ENCODE measurements around the gene TTC39B.

Gene TTC39B

DNA sequence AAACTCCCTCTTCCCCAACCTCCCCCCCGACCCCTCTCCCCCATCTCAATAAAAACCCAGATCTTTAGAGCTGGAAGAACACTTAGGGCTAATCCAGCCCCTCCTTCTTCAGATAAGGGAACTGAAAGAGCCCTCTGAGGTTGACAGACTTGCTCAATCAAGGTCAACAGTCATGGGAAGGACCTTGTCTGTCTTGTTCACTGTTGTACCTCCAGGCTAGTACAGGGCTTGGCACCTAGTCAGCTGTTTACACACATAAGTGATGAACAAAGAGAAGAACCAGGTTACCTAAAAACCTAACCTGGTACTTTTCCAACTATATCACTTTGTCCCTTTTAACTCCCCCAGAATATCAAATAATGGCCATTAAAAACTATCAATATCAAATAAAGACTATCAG is 2.4 kb downstream of the TTC39B start:
- no peak for DNase-seq (ENCODE audit: low read depth in 3 of 3)

- DNase-seq (ENCODE audit: low read depth in 3 of 3): no peak
Observed at GRCh38 chr9:15300218-15300617, 6.8 kb downstream of the TTC39B start.

DNA sequence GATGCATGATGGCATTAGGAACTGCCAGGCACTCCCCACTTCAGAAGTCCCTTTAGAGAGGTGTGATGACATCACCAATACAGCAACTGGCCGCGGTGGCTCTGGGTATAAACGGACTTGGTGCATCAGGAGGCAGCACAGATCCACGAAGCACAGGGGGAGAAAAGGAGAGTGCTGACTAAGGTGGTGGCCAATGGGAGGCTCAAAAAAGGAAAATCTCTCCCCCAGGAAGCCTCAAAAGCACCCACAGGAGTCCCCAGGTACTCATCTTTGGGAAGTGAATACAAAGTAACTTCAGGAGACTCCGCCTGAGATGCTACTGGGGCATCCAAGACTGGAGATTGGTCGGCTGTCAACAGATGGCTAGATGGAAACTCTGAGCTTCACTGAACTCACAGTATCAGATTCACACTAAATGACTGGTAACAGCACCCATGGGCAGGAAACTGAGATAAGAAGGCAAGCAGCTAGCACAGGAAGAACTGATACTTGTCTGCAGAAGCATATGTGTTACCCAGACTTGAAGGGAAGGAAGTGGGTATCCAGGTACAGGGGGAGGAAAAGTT is 7.6 kb downstream of the TTC39B start:
- peak; percentile 30 to 55 (median 46) for DNase-seq (ENCODE audit: low read depth in 3 of 3)

- no peak for DNase-seq (ENCODE audit: low read depth in 3 of 3)
Observed at GRCh38 chr9:15298362-15298761, 8.7 kb downstream of the TTC39B start.

DNA sequence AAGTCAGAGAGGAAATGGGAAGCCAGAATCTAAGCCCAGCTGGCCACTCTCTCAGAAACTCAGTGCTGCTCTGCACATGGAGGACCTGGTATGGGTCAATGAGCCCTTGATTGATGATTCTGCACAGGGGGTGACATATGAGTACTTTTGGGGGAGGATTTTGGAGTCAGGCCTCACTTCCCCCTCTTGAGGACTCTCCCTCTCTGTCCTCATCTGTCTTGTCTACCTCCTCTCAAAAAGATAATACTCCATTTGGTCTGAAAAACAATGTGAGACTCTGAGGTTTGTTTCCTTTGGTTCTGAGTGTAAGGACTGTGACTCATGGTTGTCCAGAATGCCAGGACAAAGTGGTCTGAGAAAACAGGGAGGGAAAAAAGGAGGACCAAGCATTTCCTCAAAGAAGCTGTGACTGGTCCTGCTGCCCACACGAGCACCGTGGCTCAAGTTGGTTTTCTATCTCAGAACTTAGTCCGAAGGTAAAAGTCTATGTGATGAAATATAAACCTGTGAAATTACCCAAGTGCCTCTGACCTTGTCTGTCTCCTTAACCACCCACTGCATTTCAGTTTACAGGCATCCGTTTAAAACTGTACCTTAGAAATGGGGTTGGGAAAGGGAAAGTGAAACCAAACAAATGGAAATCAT is 11.1 kb downstream of the TTC39B start:
- no peak for DNase-seq (ENCODE audit: low read depth in 3 of 3)

GRCh38 chr9:15294604-15295003 is 12.4 kb downstream of the TTC39B start:
- DNase-seq (ENCODE audit: low read depth in 3 of 3): no peak

DNA sequence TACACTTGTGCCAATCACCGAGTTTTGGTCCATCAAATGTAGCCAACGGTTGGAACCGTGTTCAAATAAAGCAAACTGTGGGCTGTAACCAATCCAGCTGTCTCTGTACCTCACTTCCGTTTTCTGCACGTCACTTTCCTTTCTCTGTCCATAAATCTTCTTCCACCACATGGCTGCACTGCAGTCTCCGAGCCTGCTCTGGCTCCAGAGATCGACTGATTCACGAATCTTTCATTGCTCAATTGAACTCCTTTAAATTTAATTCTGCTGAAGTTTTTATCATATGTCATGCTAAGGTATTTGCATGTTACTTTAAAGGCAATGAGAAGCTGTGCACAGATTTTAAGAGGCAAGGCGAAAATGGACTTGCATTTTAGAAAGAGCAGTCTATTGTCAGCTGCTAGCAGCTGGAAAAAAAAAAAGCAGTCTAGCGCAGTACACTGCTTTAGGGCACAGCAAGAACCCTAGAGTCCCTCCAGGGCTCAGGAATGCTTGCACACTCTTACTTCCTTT is 13.2 kb downstream of the TTC39B start:
- no peak for DNase-seq (ENCODE audit: low read depth in 3 of 3)

GRCh38 chr9:15293084-15293483 is 13.9 kb downstream of the TTC39B start:
- no peak for DNase-seq (ENCODE audit: low read depth in 3 of 3)

DNA sequence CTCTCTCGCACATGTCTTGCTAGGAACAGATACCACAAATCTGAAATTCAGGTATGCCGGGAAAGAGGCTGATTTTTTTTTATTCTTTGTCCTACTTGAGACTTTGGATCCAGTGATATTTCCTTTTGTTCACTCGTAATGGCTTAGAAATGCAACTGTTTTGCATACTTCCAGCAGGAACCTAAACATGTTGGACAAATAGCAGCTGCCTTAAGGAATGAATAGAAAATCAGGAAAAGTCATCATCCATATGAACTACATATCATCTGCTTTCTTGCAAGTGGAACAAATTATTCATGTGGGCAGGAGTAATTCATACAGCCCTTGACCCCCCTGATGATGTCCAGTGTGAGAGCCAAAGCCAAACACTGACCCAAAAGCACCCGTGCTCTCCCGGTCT is 17.4 kb downstream of the TTC39B start:
- DNase-seq (ENCODE audit: low read depth in 3 of 3): no peak

DNA sequence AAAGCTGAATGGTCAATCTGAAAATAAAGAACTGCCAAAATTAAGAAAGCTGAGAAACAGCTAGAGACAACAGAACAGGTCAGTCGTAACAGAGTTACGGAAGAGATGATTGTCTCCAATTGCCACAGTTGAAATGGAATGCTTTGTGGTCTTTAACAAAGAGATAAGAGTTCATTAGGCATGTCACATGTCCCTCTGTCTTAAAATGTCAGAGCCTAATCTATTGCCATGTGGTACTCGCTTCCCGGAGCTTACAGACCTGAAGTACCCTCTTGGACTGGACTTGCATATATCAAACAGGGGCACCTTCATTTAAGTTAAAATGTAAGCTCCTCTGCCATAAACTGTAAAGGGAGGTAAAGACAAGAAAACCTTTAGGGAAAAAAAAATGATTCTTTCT is 19.7 kb downstream of the TTC39B start:
- no peak for DNase-seq (ENCODE audit: low read depth in 3 of 3)

DNA sequence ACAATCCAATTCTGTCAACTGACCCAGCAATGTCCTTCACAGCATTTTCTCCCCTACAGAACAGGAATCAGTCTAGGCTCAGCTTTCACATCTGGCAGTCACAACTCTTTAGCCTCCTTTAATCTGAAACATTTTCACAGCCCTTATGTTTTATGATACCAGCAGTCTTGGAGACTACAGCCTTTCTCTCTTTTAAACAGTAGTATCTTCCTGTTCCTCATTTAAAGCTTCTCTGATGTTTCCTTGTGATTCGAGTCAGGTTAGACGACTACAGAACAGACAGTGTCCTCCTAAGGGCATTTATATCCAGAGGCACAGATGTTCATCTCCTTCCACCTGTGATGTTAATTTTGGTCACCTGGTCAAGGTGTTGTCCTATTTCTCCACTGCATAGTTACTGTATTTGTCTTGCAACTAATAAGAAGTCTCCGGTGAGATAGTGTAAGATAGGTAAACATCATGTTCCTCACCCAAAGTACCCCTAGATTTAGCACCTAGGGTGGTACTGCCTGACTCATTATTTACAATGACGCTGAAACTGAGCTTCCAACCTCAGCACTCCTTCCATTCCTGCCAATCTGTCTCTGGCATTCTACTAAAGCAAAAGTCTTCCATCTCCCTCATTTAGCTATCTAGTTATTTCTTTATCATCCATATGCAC is 20.7 kb downstream of the TTC39B start:
- no peak for DNase-seq (ENCODE audit: low read depth in 3 of 3)

DNA sequence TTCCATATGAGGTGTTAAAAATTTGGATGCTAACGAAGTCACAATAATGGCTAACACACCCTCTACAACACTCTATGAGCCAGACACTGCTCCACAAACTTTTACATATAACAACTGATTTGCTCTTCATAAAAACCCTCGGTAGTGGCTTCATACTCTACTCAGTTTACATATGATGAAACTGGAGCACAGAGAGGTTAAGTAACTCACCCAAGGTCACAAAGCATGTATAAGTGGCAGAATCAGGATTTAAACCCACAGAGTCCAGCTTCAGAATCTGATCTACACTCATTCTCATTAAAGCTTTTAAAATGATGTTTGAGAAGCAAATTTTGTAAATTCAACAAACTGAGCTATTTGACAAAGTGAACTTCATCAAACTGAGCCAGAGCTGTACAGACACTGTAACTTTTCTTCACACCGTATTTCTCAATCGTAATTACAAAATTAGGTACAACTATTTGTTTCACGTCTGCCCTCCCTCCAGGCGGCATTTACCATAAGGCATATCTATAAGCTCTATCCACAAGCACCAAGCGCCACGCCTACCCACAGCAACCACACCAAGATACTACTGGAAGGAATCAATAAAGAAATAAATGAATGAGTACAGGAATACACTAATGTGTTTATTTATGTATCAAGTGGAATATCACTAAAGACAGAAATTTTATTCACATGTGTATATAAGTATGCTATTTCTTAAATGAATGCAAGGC is 24.3 kb downstream of the TTC39B start:
- DNase-seq (ENCODE audit: low read depth in 3 of 3): no peak

DNA sequence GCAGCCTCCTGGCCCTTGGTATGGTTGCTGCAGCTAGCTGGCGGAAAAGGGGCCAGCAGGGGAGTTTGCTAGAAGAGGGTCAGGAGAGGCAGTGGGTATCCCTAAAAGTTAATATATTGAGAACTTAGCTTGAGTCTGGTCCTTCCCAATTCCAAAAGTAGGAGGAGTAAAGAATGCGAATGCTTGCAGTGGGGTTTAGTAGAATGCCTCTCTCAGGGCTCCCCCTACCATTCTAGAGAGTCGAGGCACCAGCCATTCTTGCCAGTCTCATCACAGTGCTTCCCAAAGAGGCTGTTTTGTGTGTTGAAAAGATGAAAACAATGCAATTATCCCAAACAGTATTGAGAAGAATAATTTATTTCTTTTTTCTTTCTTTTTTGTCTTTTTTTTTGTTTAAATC is 26.4 kb downstream of the TTC39B start:
- DNase-seq (ENCODE audit: low read depth in 3 of 3): no peak

DNA sequence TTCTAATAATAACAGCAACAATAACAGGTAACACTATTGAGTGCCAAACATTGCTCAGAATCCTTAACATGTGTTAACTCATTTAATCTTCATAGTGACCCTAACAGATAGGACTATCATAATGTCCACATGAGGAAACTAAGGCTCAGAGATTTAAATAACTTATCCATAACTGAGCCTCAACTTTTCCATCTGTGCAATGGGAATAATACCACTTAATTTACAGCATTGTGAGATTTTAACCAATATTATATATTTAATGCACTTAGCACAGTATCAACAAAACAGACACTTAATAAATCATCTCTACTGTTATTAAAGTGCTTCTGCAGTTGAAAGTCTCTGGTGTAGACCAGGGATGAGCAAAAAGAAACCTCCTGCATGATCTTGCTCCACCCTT is 28.2 kb downstream of the TTC39B start:
- DNase-seq (ENCODE audit: low read depth in 3 of 3): no peak

DNA sequence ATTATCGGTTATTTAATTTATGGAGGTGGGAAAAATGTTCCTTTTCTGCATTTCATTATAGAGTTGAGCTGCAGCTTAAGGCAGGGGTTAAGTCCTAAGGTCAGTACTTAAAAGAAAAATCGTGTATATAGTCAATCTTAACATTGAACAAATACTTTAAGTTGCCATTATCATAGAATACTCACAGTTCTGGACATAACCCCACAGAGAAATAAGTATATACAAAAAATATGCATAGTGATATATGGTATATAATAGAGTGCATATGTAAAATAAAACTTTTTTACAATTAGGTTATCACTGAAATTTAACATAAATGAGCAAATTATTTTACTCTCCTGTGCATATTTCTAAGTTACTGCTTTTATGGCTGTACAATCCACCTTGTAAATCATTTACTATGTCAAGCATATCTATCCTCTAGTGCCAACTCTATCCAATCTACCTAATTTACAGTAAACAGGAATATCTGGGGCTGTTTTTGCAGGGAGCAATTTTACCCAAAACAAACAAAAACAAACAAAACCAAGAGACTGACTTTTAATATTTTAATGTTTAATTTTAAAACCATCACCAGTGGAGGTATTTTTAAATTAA is 28.8 kb downstream of the TTC39B start:
- DNase-seq (ENCODE audit: low read depth in 3 of 3): no peak

DNA sequence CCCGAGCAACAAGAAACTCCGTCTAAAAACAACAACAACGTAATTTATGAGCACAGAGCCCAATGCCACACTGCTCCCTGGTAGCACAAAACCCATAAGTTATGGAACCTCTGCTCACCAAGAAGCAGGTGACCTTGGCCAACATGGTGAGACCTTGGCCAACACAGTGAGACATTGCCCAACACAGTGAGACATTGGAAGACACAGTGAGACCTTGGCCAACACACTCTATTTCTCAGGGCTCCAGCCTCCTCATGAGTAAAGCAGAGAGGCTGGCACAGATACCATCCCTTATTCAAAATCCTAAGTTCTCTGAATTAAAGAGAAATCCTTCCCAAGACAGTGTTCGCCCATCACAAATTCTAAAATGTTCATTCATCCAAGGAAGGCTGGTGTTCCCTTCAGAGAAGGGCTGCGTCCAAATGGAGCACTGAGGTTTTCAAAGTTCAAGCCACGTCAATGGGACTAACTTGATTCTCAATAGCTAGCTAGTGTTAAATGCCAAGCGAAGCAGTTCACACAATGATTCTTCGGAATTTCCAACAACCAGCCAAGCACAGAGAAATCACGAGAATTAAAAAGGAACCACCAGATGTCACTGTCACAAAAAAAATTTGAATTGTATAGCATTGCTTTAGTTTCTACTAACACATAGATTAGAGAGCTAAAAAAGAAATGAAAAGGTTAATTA is 29.5 kb downstream of the TTC39B start:
- no peak for DNase-seq (ENCODE audit: low read depth in 3 of 3)

DNA sequence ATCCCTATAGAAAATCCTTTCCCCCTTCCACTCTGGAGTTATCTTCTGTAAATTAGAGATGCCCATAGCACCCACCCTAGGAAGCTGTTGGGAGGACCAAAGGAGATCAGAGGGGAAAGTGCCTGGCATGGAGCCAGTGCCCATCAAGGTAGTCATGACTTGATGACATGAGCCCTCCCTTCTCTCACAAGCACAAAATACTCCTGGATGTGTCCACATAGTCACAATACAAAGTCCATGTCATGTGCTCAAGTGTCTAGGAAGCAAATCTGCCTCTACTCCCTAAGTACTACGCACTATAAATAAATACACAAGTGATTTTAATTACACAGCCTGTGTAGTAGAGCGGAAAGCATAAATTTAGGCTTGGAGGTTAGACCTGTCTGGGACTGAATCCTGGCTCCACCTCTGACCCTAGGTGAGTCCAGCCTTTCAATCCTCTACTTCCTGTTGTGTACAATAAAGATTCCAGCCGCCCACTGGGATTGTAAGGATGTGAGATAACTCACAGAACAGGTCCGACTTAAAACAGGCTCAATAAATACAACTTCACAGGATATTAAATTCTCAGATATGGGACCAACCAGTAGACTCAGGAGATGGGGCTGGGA is 30.6 kb downstream of the TTC39B start:
- no peak for DNase-seq (ENCODE audit: low read depth in 3 of 3)

DNA sequence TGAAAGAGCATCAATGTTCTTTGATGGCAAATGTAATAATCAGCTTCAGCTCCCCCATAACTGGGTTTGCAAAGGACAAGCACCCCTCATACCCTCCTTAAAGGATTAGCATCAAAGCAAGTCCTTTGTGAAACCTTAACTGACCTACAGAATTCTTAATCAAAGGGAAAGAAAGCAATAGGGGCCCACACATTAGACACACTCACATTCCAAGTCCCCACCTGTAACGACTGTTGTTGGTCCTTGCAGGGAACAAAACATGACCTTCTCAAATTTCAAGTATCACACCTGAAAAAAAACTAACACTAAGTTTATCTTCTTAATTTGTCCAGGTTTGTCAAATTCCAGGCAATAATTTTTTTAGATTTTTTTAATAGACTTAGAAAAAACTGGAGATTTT is 32.6 kb downstream of the TTC39B start:
- DNase-seq (ENCODE audit: low read depth in 3 of 3): no peak

DNA sequence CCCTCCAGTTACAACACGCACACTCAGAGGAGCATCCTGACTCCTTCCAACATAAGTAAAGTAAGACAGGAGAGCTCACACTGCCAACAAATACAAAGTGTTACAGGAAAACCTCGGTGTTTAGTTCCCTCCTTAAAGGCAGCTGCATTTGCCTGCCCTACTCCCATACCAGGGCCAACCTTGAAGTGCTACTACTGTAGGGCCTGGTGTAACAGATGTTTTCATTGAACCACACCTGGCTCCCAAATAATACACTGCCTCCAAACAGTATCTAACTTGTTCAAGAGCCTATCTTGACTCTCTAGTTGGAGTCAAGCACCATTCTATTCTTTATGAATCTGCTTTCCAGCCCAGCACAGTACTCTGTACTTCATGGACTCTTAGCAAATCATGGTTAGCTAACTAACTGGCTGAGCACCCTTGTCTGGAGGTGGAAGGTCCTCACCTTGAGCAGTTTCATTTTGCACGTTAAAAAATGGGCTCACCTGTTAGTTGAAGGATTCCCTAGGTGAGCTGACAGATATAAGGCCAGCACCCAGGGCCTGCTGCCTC is 34.6 kb downstream of the TTC39B start:
- no peak for DNase-seq (ENCODE audit: low read depth in 3 of 3)

DNA sequence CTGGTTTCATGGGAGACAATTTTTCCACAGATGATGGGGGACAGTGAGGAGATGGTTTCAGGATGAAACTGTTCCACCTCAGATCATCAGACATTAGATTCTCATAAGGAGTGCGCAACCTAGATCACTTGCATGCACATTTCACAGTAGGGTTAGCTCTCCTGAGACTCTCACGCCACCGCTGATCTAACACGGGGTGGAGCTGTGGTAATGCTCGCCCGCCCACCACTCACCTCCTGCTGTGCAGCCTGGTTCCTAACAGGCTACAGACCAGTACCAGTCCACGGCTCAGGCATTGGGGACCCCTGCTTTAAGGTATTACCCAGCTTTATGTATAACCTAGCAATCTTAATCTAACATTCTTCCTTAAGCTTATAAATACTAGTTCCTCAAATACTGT is 35.6 kb downstream of the TTC39B start:
- no peak for DNase-seq (ENCODE audit: low read depth in 3 of 3)

- no peak for DNase-seq (ENCODE audit: low read depth in 3 of 3)
Observed at GRCh38 chr9:15268782-15269181, 38.2 kb downstream of the TTC39B start.

Data from stimulated activated CD4-positive, alpha-beta T cell treated with anti-CD3 and anti-CD28 coated beads, TNF-alpha, amount 100 ng/mL, for 24 hours (primary cell).